HG03565 (cell line): Measurements from ENCODE around the gene SLC15A3.
"Not testable (repeated sequence)": the region's sequence is repeated elsewhere in the genome, so short reads cannot be mapped to it uniquely, and the experiment has no call there.

ENCODE experiments used
- ATAC-seq: cut with Tn5 transposase; IDR thresholded peaks from one replicate; pipeline ENCODE4 v1.9.1; 2021; ENCODE audit warnings: mild to moderate bottlenecking, moderate library complexity; ENCODE audit not compliant: unreplicated experiment

Gene SLC15A3

DNA sequence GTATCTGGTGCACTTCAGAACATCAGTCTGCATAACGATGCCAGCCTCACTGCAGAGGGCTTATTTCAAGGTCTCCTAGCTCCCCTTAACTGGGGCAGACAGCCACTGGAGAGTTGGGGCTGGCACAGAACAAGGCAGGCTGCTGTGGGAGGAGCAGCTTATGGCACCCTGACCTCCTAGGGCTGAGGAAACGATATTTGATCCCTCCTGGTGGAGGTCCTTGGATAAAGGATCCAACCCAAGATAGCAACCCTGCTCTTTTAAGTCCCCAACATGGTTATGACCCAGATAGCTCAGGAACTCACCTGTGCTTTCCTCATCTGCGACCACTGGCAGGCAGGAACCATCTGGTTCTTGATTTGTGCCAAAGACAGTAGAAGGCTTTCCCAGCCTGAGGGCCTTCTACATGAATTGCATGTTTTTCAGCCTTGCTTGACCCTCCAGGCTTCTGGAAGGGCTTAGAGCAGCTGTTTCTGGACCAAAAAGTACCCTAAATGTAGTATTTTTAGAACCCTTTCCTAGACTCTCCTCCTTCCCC, 35.2 kb downstream of the SLC15A3 start:
- ATAC-seq = no peak

DNA sequence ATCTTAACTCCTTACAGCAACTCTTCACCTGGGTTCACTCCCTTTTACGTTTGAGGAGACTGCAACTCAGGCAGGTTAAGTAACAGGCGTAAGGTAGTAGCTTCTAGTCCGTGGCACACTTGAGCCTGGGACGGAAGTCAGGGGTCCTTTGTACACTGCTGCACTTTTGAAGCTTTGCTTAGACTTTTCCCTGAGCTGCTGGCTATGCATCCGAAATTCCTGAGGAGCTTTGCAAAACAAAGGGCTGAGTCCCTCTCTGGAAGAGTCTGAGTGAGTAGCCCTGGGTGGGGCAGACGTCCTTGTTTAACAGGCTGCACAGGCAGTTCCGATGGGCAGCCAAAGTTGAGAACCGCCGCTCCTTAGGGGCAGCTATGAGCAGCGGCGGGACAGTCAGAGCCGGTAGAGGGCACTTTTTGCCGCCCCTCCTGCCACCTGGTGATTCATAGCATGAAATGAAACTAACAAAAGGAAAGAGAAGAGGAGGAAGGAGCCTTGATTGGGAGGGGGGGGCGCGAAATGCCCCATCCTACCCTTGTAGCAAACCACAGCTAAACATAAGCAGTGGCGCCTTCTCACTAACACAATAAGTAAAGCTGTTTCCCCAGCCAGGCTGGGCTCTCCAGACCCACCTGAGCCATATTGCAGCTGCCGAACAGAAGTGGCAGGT, 36.6 kb downstream of the SLC15A3 start:
- peak; percentile 30 for ATAC-seq

DNA sequence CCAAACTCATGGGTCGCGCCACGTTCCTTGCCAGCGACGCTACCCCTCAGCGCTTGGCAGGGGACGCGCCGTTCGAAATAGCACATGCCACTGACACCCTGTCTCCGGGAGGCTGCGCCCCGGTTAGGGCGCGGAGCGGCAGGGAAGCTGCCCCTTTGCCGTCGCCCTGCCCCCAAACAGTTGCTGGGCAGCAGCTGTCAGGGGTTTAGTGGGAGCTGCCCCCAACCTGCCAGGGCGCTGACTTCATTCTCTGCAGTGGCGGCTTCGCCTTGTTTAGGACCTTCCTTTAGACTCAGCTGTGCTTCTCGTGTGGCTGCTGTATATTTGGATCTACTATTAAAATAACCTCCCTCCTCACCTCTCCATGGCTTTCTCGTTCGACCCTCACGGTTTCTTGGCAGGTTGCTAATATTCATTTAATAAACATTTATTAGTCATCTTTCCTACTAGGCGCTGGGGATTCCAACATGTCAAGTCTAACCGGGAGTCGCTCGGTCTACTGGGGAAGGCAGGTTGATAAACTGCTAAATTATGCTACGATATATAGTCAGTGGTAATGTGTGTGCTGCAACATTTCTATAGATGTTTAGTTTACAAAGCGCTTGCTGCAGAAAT, 37.2 kb downstream of the SLC15A3 start:
- ATAC-seq = no peak

DNA sequence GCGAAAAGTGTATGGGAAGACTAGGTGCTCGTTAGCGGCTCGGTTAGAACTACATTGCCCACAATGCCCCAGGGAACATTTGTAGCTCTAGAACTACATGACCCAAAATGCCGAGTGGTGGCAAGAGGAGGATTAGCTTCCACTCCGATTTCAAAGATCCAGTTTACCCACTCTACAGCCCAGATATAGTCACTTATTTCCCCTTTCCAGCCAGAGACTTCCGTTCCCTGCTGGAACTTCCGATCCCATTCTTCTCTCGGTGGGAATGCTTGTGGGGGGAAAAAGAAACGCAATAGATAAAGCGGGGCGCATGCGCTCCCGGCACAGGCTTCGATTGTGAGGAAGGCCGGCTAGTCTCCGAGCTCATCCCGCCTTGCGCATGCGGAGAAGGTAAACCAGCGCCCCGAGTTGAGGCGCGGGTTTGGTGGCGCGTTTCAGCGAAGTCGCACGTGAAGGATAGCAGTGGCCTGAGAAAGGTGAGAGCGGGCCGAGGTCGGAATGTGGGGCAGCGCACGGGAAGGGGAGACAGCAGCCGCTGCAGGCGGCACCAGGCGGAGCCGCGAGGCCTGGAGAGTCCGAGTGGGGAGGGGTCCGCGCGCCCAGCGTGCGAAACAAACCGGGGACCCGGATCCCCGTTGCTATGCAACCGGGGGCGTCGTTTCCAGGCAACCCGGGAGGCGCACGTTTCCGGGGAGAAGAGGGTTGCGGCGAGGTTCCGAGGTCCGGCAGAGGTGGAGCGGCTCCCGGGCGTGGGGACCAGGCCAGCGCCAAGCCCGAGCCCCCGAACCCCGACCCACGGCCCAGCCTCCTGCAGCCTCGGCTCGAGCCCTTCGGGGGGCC, 38.0 kb downstream of the SLC15A3 start, which contains the start of gene TMEM109:
TMEM109 (plus strand) TSS at position 366 of the 840 bp plus-strand sequence. CDS start 5,536 bp downstream, outside the sequence.
- peak; percentile 32 for ATAC-seq

DNA sequence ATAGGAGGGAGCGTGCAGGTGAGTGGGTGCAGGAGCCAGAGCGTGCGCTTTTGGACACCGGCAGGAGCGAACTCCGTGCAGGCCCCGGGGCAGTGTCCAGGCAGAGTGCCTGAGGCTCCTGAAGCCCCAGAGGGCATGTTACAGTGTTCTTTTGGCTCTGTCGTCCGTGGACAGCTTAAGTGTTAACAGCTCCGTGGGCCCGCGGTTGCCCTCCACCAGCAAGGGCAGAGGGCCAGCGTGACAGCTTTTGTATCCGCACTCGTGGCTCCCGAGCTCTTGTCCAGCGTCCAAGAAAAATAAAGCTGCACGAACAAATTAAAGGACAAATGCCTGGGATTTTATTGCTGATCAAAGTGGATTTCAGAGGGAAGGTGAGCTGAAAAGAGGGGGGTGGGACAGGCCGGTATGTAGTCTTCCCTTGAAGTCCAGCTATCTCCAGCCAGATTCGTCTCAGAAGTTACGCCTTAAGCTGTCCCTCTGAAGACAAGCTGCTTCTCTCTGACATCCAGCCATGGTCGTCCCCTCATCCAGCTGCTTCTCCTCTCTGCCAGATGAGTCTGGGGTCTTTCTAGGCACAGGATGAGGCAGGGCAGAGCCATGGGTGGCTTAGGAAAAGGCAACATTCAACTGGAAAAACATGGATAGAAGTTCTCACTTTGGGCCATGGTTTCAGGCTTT, 39.0 kb downstream of the SLC15A3 start:
- no peak for ATAC-seq

DNA sequence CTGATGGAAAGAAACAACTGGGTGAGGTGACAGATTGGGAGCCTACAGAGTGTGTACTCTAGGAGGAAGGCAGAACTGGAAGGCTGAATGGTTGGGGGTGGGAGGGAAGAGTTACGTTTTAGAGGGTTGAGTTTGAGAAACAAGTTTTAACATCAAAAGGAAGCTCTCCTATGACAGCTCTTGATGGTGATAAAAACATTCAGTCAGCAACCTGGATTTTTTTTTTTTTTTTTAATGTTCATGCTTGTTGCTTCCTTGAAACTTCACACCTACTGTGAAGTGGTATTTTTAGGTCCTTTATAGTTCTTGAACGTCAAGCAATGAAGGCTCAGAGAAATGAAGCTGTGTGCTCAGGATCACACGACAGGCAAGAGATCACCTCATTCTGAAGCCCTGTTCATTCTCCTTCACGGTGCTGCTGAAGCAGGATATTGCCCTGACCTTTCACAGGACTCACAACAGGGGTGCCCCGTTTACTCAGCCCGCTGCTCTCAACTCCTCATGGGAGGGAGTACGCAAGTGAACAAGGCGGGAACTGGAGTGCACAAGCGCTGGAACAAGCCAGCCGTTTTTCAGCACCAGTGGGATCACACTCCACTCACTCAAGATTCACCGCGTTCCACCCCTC, 39.6 kb downstream of the SLC15A3 start:
- no peak for ATAC-seq

DNA sequence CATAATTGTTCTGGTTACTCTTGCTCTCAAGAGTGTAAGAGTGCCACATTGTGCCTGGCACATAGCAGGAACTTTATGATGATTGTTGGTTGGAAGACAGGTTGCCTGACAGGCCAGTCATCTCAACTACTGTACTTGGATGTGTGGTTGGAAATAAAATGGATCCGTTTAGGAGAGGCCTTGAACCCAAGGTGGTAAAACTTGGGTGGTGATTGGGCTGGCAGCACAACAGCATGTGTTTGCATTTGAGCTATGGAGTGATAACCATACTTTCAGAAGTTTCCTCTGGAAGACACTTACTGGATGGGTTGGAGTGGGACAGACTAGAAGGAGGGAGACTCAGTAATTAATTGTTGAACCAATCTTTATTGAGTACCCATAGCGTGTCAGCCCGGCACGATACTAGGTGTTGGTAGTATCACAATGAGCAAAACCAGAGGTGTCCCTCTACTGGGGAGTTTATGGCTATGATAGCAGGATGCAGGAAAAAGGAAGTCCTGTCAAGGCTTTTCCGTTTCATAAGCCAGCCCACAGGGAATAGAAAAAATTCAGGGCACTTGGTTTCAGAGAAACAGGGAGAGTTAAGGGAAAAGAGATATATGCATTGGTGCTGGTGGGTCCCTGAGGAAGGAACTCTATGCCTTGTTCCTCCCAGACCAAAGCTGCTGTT, 41.1 kb downstream of the SLC15A3 start:
- ATAC-seq = no peak

DNA sequence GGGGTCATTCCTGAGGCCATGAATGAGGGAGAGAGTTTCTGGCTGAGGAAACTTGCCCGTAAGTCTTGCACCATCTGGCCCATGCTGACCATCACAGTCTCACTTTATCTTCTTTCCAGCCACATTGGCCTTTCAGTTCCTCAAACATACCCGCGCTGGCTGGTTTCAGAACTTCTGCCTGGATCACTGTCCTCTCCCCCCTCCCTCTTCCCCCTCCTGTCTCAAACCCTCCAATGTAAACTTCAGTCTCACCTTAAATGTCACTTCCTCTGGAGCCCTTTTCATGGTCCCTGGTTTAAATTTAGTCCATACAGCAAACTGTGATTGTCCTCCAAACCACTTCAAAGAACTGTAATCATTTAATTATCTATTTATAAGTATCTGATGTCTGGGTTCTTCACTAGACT, 41.7 kb downstream of the SLC15A3 start:
- ATAC-seq = peak; percentile 28

DNA sequence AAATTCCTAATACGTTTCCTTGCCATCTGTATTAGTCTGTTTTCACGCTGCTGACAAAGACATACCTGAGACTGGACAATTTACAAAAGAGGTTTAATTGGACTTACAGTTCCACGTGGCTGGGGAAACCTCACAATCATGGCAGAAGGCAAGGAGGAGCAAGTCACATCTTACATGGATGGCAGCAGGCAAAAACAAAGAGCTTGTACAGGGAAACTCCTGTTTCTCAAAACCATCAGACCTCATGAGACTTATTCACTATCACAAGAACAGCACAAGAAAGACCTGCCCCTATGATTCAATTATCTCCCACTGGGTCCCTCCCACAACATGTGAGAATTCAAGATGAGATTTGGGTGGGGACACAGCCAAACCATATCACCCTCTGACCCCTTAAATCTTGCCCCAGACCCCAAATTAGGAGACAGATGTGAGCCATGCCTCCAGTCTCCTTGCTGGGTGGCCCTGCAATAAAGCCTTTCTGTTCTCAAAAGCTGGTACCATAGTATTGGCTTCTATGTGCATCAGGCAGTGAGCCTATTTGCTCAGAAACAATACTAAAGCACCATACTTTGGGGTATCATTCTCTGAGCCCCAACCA, 42.2 kb downstream of the SLC15A3 start:
- not testable (repeated sequence) for ATAC-seq

DNA sequence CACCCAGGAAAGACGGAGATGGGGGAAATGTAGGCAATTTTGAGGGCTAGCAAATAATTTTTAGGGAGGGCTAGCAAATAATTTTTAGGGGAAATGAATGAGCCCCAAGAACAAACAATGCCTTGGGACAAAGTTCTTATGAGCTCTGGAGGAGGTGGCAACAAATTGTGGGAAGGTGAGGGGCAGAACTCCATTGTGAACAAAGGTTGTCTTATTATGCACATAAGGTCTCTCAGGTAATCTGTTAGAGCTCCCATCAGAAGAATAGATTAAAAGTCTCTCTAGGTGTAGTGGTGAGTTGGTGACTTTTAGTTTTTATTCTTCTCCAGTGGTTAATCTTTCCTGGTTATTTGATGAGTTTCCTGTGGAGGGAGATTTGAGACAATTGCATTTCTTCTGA, 43.2 kb downstream of the SLC15A3 start:
- ATAC-seq = no peak

DNA sequence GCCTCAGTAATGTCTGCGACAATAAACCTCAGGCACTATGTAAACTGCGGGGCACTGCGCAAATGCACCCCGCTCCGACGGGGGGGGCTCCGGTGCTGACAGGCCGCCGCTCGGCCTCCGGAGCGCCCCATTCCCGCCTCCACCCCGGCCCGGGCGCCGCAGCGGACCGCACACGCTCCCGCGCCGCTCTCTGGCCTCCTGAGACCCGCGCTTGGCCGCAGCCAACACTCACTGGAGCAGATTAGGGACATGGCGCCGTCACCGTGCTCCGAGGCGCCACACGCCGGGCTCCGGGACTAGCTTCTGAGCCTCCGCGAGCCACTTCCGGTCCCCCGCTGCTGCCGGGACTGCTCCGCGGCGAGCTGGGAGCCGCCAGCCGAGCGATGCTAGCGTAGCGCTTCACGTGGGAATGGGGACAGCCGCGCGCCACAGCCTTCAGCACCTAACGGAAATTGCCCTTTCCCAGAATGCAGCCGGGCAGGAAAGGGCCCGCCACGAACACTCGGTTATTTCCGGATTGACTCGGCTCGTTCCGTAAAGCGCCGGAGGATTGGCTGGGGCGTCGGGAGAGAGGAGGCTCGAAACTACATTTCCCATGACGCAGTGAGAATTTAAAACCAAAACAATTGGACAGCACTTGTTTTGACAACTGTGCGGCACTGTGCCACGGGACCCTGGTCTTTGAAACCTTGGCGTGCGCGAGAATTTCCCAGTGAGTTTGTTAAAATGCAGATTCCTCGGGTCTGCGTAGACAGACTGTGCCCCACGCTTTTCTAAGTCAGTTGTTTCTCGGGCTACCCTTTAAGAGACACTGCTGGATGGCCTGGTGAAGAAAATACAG, 45.6 kb downstream of the SLC15A3 start, which contains the start of gene PRPF19:
PRPF19 (minus strand) TSS at position 454 of the 841 bp plus-strand sequence; CDS start at position 251, 203 bp downstream.
- peak; percentile 68 for ATAC-seq

DNA sequence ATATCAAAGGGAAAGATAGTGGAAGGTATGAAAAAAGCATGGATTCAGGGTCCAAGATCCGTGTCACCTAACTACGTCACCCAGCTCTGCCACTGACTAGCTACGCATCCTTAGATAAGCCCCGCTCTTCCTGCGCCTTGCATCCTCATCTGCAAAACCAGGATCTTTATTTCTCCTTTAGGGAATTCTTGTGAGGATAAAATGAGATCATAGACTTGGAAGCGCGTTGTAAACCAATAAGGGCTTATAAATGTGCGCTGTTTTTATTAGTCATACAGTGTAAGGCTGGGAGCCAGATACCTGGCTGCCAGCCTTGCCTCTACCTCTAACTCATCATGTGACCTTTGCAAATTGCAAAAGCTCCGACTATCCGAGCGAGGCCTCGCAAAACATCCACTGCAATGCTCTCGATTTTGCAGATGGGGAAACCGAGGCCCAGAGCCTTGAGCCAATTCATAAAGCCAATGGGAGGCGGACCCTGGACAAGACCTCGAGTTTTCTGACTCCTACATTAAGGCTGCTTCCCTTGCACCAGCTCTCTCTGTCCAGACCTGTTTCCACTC, 46.3 kb downstream of the SLC15A3 start:
- no peak for ATAC-seq

DNA sequence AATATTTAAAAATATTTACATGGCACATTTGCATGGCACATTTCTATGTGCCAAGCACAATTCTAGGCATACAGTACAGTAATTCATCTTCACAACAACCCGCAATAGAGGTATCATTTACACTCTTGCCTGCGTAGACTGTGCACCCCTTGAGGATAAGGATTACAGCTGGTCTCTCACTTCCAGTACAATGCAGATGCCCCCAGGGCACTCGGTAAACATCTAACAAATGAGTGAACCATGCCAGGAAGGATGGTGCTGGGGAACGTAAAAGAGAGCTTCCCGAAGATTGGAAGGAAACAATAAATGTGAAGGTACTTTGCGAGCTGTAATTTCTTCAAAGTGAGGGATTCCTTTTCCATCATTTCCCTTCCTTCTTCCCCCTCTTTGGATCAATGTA, 46.9 kb downstream of the SLC15A3 start:
- ATAC-seq = no peak

DNA sequence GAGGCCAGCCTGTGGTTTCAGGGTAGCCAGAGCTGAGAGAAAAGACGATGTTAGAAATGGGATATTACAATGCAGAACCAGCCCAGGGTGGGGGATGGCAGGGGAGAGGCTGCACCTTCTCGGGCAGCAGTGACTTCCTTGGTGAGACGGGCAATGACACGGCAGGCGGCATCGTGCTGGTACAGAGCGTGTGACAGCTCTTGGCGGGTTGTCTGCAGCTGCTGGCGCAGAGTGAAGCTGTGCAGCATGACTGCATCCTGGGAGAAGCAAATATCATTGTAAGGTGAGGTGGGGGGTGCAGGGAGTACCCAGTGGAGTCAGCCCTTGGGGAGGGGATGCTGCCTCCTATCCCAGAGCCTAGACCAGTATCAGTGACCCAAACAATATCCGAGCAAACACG, 49.4 kb downstream of the SLC15A3 start:
- no peak for ATAC-seq

DNA sequence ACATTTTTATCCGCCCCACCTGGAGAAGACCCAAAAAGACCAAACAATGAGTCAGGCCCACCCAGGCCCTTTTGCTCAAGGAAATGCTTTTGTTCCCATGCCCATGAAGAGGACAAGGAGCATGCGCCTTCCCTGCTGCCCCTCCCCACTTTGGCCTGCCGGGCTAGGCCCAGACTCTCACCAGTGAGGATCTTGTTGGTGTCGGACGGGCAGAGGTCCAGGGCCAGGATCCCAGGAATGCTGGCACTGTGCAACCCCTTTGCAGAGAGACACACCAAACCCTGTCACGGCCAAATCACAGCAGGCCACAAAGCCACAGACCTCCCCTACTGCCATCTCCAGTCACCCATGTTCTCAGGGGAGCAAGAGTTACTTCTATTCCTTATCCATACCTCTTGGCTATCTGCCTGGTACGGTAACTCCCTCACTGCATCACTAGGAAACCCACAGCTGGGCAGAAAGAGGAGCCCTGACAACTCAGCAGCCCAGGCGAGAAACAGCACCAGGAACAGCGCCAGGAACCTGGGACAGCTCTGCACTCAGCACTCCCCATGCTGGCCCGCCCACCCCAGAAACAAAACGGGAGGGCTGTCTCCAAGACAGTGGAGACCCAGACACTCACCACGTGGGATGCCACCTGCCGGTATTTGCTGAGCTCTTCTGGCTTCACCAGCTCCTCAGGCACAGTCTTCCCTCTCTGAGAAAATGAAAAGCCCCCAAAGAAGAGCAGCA, 51.1 kb downstream of the SLC15A3 start:
- no peak for ATAC-seq

DNA sequence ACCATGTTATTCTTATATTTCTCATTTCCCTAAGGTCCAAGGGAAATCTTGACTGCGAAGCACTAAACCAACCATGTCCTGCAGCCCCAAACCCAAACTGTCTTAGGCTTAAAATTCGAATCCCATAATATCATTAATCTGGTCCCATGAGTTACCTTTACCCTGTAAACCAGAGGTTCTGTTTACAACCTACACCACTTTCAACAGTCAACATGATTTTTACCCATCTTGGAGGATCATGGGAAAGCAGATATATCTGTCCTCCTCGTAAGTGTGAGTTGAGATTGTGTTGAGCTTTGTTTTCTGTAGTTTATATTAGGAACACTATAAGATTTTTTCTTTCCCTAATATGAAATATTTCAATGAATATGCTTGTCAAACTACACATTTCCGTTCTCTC, 52.0 kb downstream of the SLC15A3 start:
- ATAC-seq = no peak
